ENCODE measurements around the gene P2RY14.

GRCh38 chr3:151316267-151316991 is 38.1 kb upstream of the P2RY14 start, which contains the start of gene GPR87:
- no peak for TF ChIP-seq EZH2 (IDR thresholded peaks at IDR 0.05; ENCODE audit: borderline replicate concordance, control insufficient read depth, low read depth, low read length)
- TF ChIP-seq, protein P1, sequence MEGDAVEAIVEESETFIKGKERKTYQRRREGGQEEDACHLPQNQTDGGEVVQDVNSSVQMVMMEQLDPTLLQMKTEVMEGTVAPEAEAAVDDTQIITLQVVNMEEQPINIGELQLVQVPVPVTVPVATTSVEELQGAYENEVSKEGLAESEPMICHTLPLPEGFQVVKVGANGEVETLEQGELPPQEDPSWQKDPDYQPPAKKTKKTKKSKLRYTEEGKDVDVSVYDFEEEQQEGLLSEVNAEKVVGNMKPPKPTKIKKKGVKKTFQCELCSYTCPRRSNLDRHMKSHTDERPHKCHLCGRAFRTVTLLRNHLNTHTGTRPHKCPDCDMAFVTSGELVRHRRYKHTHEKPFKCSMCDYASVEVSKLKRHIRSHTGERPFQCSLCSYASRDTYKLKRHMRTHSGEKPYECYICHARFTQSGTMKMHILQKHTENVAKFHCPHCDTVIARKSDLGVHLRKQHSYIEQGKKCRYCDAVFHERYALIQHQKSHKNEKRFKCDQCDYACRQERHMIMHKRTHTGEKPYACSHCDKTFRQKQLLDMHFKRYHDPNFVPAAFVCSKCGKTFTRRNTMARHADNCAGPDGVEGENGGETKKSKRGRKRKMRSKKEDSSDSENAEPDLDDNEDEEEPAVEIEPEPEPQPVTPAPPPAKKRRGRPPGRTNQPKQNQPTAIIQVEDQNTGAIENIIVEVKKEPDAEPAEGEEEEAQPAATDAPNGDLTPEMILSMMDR (IDR thresholded peaks at IDR 0.05 in 2 of 3, conservative IDR thresholded peaks at IDR 0.05 in 1 of 3; ENCODE audit: control insufficient read depth in 2 of 3, extremely low read depth in 1 of 3, insufficient read depth in 1 of 3, low read depth in 3 of 3, low read length in 3 of 3): no peak

Measured in GM12878 (cell line).